Small intestine (tissue), 7 donors: Measurements from ENCODE around the gene TNIP1. TPM values are rescaled to one million over a fixed set of nuclear protein-coding genes. Genes with fewer than 3 reads are reported as not detected.

Source experiments
- DNase-seq, 2 donors: peaks; one replicate each; pipeline versions ENCODE4 v3.0.0 to v3.0.0-alpha.2; 2013
- FAIRE-seq: peaks from 2 replicates; lab custom pipeline; 2012; peaks lifted over from hg19 to GRCh38; lab: Jason Lieb, UNC
- H3K27ac ChIP-seq, 3 donors: one replicate each; pipeline ENCODE4 v1.5.1; 2013; ENCODE audit warnings: low read length in 2 of 3, mild to moderate bottlenecking in 2 of 3, control low read depth in 1 of 3, inconsistent platforms in 1 of 3, low read depth in 1 of 3, moderate library complexity in 1 of 3
- H3K27me3 ChIP-seq, 3 donors: one replicate each; pipeline ENCODE4 v1.6.1; 2013; ENCODE audit warnings: low read length in 3 of 3, inconsistent platforms in 1 of 3; ENCODE audit not compliant: control insufficient read depth in 3 of 3, insufficient read depth in 3 of 3
- H3K36me3 ChIP-seq, 3 donors: one replicate each; pipeline ENCODE4 v1.6.1; 2013; ENCODE audit warnings: low read length in 3 of 3, inconsistent platforms in 1 of 3, low read depth in 1 of 3, mild to moderate bottlenecking in 1 of 3, moderate library complexity in 1 of 3; ENCODE audit not compliant: control insufficient read depth in 3 of 3, insufficient read depth in 2 of 3
- H3K4me1 ChIP-seq, 3 donors: one replicate each; pipeline ENCODE4 v1.6.1; 2013; ENCODE audit warnings: low read length in 2 of 3, inconsistent platforms in 1 of 3, low read depth in 1 of 3, mild to moderate bottlenecking in 1 of 3, moderate library complexity in 1 of 3; ENCODE audit not compliant: control insufficient read depth in 3 of 3, insufficient read depth in 2 of 3
- H3K4me3 ChIP-seq, 3 donors: one replicate each; pipeline ENCODE4 v1.5.1; 2013; ENCODE audit warnings: low read length in 3 of 3, control low read depth in 1 of 3, inconsistent platforms in 1 of 3, low read depth in 1 of 3, mild to moderate bottlenecking in 1 of 3, moderate library complexity in 1 of 3
- H3K9me3 ChIP-seq, 2 donors: one replicate each; pipeline ENCODE4 v1.6.1; 2013; ENCODE audit warnings: low read depth in 1 of 2, low read length in 1 of 2; ENCODE audit not compliant: control insufficient read depth in 2 of 2, insufficient read depth in 1 of 2
- WGBS, 3 donors: extraction: QIAGEN DNeasy Blood & Tissue Kit; methylation state at CpG; one replicate each; pipeline ENCODE4 v1.1.7; 2013; 5-methylcytosine and 5-hydroxymethylcytosine counted together
- polyA plus RNA-seq, 4 donors: library from polyadenylated mRNA; stranded (reverse) in 3 of 4; unstranded in 1 of 4; fragments of 200-250 nt in 3 of 4; fragments of 120-200 nt in 1 of 4; gene quantifications; one replicate each; pipeline versions ENCODE4 v1.2.1 to v1.2.3, GENCODE V29; 2013
- donor health status: healthy with polysubstance abuse.
- donor health status: control.
- donor health status: control.
- donor health status: Bipolar disorder and iron deficiency.
- donor health status: healthy.

The TNIP1 gene
- polyA plus RNA-seq, 4 donors = 78.7 to 190 (median 131) TPM

- 92 to 94% (median 92%) methylated on average over 10 of the region's 10 CpGs for WGBS, 3 donors
- H3K36me3 ChIP-seq = peaks cover 0 to 54% (median 4%) of the 10 kb centered on the region in 3 donors
- peaks cover 0 to 2% of the 10 kb centered on the region in 2 donors for H3K9me3 ChIP-seq
- FAIRE-seq (no peak), DNase-seq (no peak)
- no peak overlapping the region for H3K27ac ChIP-seq
- H3K4me1 ChIP-seq = peaks cover 4 to 22% (median 7%) of the 10 kb centered on the region in 3 donors
- no peak overlapping the region for H3K4me3 ChIP-seq
- H3K27me3 ChIP-seq = no peaks in the 10 kb centered on the region
Measured at GRCh38 chr5:151071848-151072629, 8.8 kb downstream of the TNIP1 start.

GRCh38 chr5:151071021-151071420, 9.8 kb downstream of the TNIP1 start:
- Histone ChIP-seq H3K4me1 (peaks cover 5 to 16% (median 6%) of the 10 kb centered on the region in 3 donors), H3K27ac (peak overlapping the region in 1 of 3 donors; percentile 10), H3K9me3 (peaks cover 0 to 2% of the 10 kb centered on the region in 2 donors), H3K4me3 (no peak overlapping the region), H3K36me3 (peaks cover 0 to 52% (median 8%) of the 10 kb centered on the region in 3 donors), H3K27me3 (no peaks in the 10 kb centered on the region)
- no peak for FAIRE-seq
- no peak for DNase-seq
- 94 to 98% (median 96%) methylated on average over 4 of the region's 4 CpGs for WGBS, 3 donors

- Histone ChIP-seq H3K9me3 (peaks cover 0 to 2% of the 10 kb centered on the region in 2 donors), H3K27ac (peak overlapping the region in 2 of 3 donors; percentile 16 to 51), H3K36me3 (peaks cover 0 to 50% (median 8%) of the 10 kb centered on the region in 3 donors), H3K4me1 (peaks cover under 1 to 13% (median 6%) of the 10 kb centered on the region in 3 donors), H3K27me3 (no peaks in the 10 kb centered on the region), H3K4me3 (no peak overlapping the region)
- WGBS, 3 donors = 53 to 70% (median 68%) methylated on average over 2 of the region's 2 CpGs
- no peak for DNase-seq
- FAIRE-seq = no peak
Measured at GRCh38 chr5:151070449-151070848, 10.4 kb downstream of the TNIP1 start.

- Histone ChIP-seq H3K9me3 (peaks cover 0 to 2% of the 10 kb centered on the region in 2 donors), H3K27me3 (no peaks in the 10 kb centered on the region), H3K36me3 (peaks cover 0 to 65% (median 9%) of the 10 kb centered on the region in 3 donors), H3K27ac (peak overlapping the region in 1 of 3 donors; percentile 64), H3K4me3 (no peak overlapping the region), H3K4me1 (peaks cover 10 to 20% (median 16%) of the 10 kb centered on the region in 3 donors)
- no peak for DNase-seq
- FAIRE-seq = no peak
- 45 to 67% (median 58%) methylated on average over 12 of the region's 12 CpGs for WGBS, 3 donors
Measured at GRCh38 chr5:151068433-151069197, 12.2 kb downstream of the TNIP1 start.

GRCh38 chr5:151067632-151068432, 13.0 kb downstream of the TNIP1 start:
- no peak overlapping the region for H3K4me3 ChIP-seq
- peak overlapping the region in 1 of 3 donors; percentile 64 for H3K27ac ChIP-seq
- peaks cover 17 to 22% (median 21%) of the 10 kb centered on the region in 3 donors for H3K4me1 ChIP-seq
- WGBS, 3 donors = 70 to 90% (median 86%) methylated on average over 14 of the region's 14 CpGs
- DNase-seq (no peak), FAIRE-seq (no peak)
- H3K27me3 ChIP-seq = no peaks in the 10 kb centered on the region
- H3K36me3 ChIP-seq = peaks cover 0 to 70% (median 12%) of the 10 kb centered on the region in 3 donors
- no peaks in the 10 kb centered on the region for H3K9me3 ChIP-seq

GRCh38 chr5:151066920-151067319, 13.9 kb downstream of the TNIP1 start:
- peaks cover 17 to 22% (median 21%) of the 10 kb centered on the region in 3 donors for H3K4me1 ChIP-seq

DNA sequence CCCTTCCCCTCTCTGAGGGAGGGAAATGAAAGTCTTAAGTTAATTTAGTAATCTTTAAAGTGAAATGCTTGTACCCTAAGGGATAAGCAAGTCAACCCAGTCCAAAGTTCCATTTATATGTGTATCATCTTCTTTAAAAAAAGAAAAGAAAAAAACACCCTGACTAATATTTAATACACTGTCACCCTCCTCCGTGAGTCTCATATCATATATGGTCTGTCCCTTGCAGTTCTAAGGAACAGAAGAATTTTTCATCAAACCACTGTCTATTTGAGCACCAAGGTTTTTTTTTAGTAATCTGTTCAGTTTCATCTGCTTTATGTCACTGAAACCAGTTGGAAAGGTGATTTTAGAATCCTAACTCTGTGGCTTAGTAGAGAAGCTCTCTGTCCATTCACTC, 15.2 kb downstream of the TNIP1 start:
- no peak overlapping the region for H3K4me3 ChIP-seq
- H3K4me1 ChIP-seq = peaks cover 15 to 22% (median 17%) of the 10 kb centered on the region in 3 donors
- no peak overlapping the region for H3K27ac ChIP-seq
- WGBS, 3 donors = 73 to 81% (median 80%) methylated on average over 1 of the region's 1 CpG
- DNase-seq (no peak), FAIRE-seq (no peak)
- H3K9me3 ChIP-seq = no peaks in the 10 kb centered on the region
- peaks cover 3 to 79% (median 19%) of the 10 kb centered on the region in 3 donors for H3K36me3 ChIP-seq
- no peaks in the 10 kb centered on the region for H3K27me3 ChIP-seq

More at GRCh38 chr5:151066920-151067319, 13.9 kb downstream of the TNIP1 start:
- peak overlapping the region in 1 of 3 donors; percentile 35 for H3K27ac ChIP-seq
- DNase-seq = no peak
- H3K4me3 ChIP-seq = no peak overlapping the region
- WGBS, 3 donors = 71 to 73% (median 71%) methylated on average over 6 of the region's 6 CpGs
- H3K36me3 ChIP-seq = peaks cover 3 to 74% (median 15%) of the 10 kb centered on the region in 3 donors
- no peaks in the 10 kb centered on the region for H3K27me3 ChIP-seq
- H3K9me3 ChIP-seq = no peaks in the 10 kb centered on the region
- FAIRE-seq = no peak
